ENCODE data around the gene KCTD6. TPM values are rescaled to one million over a fixed set of nuclear protein-coding genes. Genes with fewer than 3 reads are reported as not detected.

The KCTD6 gene
- polyA plus RNA-seq, 2 donors = 9.2 to 11.2 TPM

DNA sequence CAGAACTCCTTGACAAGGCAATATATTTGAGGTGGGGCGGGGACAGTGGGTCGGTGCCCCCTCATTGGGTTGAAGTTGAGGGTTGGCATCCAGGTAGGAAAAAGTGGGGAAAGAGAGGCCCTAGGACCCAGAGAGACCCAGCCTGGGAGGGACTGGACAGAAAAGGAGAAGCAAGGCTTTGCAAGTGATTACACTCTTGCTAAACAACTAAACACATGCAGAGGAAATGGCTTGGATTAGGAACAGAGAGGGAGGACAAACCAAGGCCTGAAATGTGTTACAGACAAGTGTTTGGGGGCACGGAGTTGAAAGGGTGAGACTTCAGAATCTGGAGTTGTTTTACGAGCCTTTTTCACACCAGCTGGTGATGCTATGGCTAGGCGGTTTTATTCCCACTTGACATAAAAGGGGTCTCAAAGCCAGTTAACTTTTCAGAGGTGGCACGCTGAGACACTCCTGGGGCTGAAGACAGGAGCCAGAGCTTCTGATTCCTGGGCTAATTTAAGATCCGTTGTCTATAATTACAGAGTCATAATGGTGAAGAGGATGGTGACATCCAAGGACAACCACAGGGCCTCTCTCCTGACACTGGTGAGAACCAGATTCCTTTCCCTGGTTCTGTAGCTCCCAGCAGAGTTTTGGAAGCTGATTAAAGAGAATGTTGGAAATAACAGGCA, 7.7 kb upstream of the KCTD6 start:
- H3K4me3 ChIP-seq (ENCODE audit: low read depth in 1 of 2, low read length in 2 of 2) = no peak overlapping the region
- peaks cover 0 to 10% of the 10 kb centered on the region in 2 donors for H3K4me1 ChIP-seq (ENCODE audit: control insufficient read depth in 2 of 2, insufficient read depth in 2 of 2, low read length in 1 of 2)
- WGBS, 2 donors = 74 to 76% methylated on average over 7 of the region's 7 CpGs
- no peaks in the 10 kb centered on the region for H3K36me3 ChIP-seq (ENCODE audit: control insufficient read depth in 2 of 2, insufficient read depth in 2 of 2, low read length in 1 of 2)
- no peaks in the 10 kb centered on the region for H3K27me3 ChIP-seq (ENCODE audit: control insufficient read depth in 1 of 2, insufficient read depth in 2 of 2, low read length in 2 of 2)
- H3K9me3 ChIP-seq (ENCODE audit: control insufficient read depth in 2 of 2, insufficient read depth in 1 of 2, low read depth in 1 of 2, low read length in 1 of 2) = peaks cover 0 to 5% of the 10 kb centered on the region in 2 donors
- H3K27ac ChIP-seq (ENCODE audit: low read depth in 2 of 2, low read length in 1 of 2) = no peak overlapping the region

DNA sequence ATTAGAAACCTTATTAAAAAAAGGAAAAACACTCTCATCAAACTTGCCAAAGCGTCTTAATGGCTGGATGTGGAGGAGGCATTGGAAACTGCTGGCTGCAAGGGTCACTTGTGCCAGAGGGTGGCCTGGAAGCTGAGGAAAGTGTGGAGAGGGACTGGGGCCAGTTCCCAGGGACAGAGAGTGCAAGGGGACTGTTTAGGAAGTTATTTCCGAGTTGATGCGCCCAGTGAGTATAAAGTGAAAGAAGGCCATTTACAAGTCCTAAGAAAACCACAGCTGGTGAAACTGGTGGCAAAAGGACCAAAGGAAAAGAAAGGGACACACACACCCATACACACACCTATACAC, 7.2 kb upstream of the KCTD6 start:
- H3K4me1 ChIP-seq (ENCODE audit: control insufficient read depth in 2 of 2, insufficient read depth in 2 of 2, low read length in 1 of 2) = peaks cover 0 to 10% of the 10 kb centered on the region in 2 donors
- WGBS, 2 donors = 76 to 86% methylated on average over 3 of the region's 3 CpGs
- no peak overlapping the region for H3K27ac ChIP-seq (ENCODE audit: low read depth in 2 of 2, low read length in 1 of 2)
- H3K4me3 ChIP-seq (ENCODE audit: low read depth in 1 of 2, low read length in 2 of 2) = no peak overlapping the region
- no peaks in the 10 kb centered on the region for H3K36me3 ChIP-seq (ENCODE audit: control insufficient read depth in 2 of 2, insufficient read depth in 2 of 2, low read length in 1 of 2)
- H3K27me3 ChIP-seq (ENCODE audit: control insufficient read depth in 1 of 2, insufficient read depth in 2 of 2, low read length in 2 of 2) = no peaks in the 10 kb centered on the region
- peaks cover 0 to 5% of the 10 kb centered on the region in 2 donors for H3K9me3 ChIP-seq (ENCODE audit: control insufficient read depth in 2 of 2, insufficient read depth in 1 of 2, low read depth in 1 of 2, low read length in 1 of 2)

DNA sequence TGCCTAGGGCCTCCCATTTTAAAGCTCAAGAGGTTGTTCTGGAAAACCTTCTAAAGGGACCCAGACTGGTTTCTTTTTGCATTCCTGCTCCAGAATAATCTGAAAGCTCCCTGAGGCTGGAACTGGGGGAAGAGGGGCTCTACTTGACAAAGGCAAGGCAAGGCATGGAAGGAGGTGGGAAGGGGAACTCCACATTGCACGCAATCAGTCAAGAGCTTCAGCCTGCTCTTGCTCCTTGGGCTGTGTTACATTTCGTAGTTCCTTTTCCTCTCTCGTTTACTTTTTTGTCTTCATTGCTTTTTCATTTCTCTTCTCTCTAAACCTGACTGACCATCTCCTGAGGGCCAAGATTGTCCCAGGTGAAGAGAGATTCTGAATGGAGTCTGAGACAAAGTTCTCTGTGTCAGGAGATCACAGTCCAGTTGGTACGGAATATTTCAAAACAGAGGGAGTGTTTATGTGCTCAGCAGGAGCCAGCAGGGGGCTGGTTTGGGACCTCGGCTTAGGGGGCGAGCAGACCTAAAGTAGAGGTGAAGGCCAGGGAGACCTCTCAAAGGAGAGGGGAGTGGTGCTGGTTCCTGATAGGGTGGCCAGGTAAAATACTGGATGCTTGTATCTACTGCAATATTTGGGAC, 6.0 kb upstream of the KCTD6 start:
- Histone ChIP-seq H3K27ac (ENCODE audit: low read depth in 2 of 2, low read length in 1 of 2) (no peak overlapping the region), H3K27me3 (ENCODE audit: control insufficient read depth in 1 of 2, insufficient read depth in 2 of 2, low read length in 2 of 2) (no peaks in the 10 kb centered on the region), H3K4me3 (ENCODE audit: low read depth in 1 of 2, low read length in 2 of 2) (no peak overlapping the region), H3K9me3 (ENCODE audit: control insufficient read depth in 2 of 2, insufficient read depth in 1 of 2, low read depth in 1 of 2, low read length in 1 of 2) (peaks cover 0 to 2% of the 10 kb centered on the region in 2 donors), H3K36me3 (ENCODE audit: control insufficient read depth in 2 of 2, insufficient read depth in 2 of 2, low read length in 1 of 2) (no peaks in the 10 kb centered on the region), H3K4me1 (ENCODE audit: control insufficient read depth in 2 of 2, insufficient read depth in 2 of 2, low read length in 1 of 2) (peaks cover 1 to 12% of the 10 kb centered on the region in 2 donors)
- 83 to 90% methylated on average over 6 of the region's 6 CpGs for WGBS, 2 donors

DNA sequence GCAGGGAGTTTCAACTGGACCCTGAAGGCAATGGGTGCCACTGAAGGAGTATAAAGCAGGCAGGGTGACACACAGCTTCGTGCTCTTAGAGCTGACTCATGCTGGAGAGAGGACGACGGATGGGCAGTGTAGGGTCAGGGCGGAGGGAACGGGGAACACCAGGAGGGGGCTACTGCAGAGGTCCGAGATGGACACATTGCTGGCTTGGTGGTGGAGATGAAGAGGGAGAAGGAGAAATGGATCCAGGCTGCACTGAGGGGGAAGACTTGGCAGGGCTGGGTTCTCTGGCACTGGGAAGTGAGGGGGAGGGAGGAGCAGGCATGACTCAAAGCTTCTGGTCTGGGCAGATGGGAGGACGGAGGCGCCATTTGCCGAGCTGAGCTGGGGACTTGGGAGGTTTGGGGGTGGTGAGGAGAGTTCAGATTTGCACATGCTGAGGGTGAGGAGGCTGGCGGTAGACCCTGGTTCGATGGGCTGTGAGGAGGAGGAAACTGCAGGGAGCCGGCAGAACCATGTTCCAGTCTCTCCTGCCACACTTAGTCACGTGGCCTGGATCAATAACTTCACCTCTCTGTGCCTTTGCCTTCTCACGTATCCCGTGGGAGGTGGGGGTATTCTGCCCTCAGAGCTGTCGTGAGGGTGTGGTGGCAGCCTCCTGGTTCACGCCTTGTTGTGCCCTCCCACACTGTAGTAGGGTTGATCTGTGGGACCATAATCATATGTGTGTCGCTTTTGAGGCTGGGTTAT, 4.6 kb upstream of the KCTD6 start:
- no peaks in the 10 kb centered on the region for H3K36me3 ChIP-seq (ENCODE audit: control insufficient read depth in 2 of 2, insufficient read depth in 2 of 2, low read length in 1 of 2)
- H3K4me3 ChIP-seq (ENCODE audit: low read depth in 1 of 2, low read length in 2 of 2) = peak overlapping the region in 1 of 2 donors; percentile 15
- peak overlapping the region in 1 of 2 donors; percentile 35 for H3K27ac ChIP-seq (ENCODE audit: low read depth in 2 of 2, low read length in 1 of 2)
- WGBS, 2 donors = 53 to 58% methylated on average over 18 of the region's 18 CpGs
- H3K4me1 ChIP-seq (ENCODE audit: control insufficient read depth in 2 of 2, insufficient read depth in 2 of 2, low read length in 1 of 2) = peaks cover 3 to 16% of the 10 kb centered on the region in 2 donors
- H3K27me3 ChIP-seq (ENCODE audit: control insufficient read depth in 1 of 2, insufficient read depth in 2 of 2, low read length in 2 of 2) = no peaks in the 10 kb centered on the region
- peaks cover 0 to 2% of the 10 kb centered on the region in 2 donors for H3K9me3 ChIP-seq (ENCODE audit: control insufficient read depth in 2 of 2, insufficient read depth in 1 of 2, low read depth in 1 of 2, low read length in 1 of 2)

DNA sequence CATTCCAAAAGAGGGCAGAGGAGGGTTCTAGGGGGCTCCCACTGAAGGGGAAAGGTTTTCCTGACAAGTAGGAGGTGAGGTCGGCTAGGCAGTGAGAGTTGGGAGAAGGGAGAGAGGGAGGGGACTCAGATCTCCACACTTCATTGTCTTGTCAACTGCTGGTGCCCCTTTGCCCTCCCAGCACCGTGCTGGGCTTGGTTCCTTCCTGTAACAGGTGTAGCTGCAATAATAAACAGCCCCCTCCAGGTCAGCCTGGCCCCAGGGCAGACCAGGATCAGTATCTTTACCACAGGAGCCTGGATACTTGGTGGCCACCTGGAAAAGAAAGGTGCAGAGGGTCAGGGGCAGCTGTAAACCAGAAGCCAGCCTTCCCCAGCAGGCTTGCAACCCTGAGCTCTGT, 2.9 kb upstream of the KCTD6 start:
- H3K36me3 ChIP-seq (ENCODE audit: control insufficient read depth in 2 of 2, insufficient read depth in 2 of 2, low read length in 1 of 2) = no peaks in the 10 kb centered on the region
- H3K27me3 ChIP-seq (ENCODE audit: control insufficient read depth in 1 of 2, insufficient read depth in 2 of 2, low read length in 2 of 2) = no peaks in the 10 kb centered on the region

DNA sequence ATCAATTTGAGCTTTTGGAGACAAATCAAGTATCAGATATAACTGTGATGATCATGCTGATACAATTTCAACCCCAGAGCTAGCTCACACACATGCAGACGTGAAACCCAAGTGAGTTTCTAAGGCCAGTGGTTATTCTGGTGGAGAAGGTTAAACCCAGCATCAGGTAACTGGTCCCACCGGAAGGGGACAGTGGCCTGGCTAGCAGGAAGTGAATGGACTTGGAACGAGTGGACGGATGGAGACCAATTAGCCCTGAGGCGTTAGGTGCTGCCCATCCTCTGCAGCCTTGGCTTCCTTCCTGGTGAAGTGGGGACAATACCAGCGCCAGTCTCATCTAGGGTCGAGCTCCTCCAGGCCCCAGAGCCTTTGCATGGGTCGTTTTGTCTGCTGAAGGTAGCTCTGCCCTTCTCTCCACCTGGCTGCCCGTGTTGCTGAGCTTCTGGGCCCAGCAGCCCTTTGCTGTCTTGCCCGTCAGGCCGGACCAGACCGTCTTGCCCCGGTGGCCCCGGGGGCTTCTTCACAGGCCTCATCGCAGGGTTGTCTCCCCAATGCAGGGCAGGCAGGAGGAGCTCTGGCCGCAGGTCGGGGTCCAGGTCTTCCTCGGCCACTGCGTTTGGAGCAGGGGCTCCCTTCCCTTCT, 915 bp upstream of the KCTD6 start:
- WGBS, 2 donors = 72 to 74% methylated on average over 19 of the region's 19 CpGs
- peak overlapping the region; percentile 64 to 88 for H3K27ac ChIP-seq (ENCODE audit: low read depth in 2 of 2, low read length in 1 of 2)
- peak overlapping the region; percentile 47 to 89 for H3K4me3 ChIP-seq (ENCODE audit: low read depth in 1 of 2, low read length in 2 of 2)
- peaks cover 3 to 16% of the 10 kb centered on the region in 2 donors for H3K4me1 ChIP-seq (ENCODE audit: control insufficient read depth in 2 of 2, insufficient read depth in 2 of 2, low read length in 1 of 2)
- H3K36me3 ChIP-seq (ENCODE audit: control insufficient read depth in 2 of 2, insufficient read depth in 2 of 2, low read length in 1 of 2) = no peaks in the 10 kb centered on the region
- no peaks in the 10 kb centered on the region for H3K27me3 ChIP-seq (ENCODE audit: control insufficient read depth in 1 of 2, insufficient read depth in 2 of 2, low read length in 2 of 2)
- peaks cover 0 to 2% of the 10 kb centered on the region in 2 donors for H3K9me3 ChIP-seq (ENCODE audit: control insufficient read depth in 2 of 2, insufficient read depth in 1 of 2, low read depth in 1 of 2, low read length in 1 of 2)

More for the DNA sequence above, 2.9 kb upstream of the KCTD6 start:
- Histone ChIP-seq H3K4me3 (ENCODE audit: low read depth in 1 of 2, low read length in 2 of 2) (no peak overlapping the region), H3K9me3 (ENCODE audit: control insufficient read depth in 2 of 2, insufficient read depth in 1 of 2, low read depth in 1 of 2, low read length in 1 of 2) (peaks cover 0 to 2% of the 10 kb centered on the region in 2 donors), H3K4me1 (ENCODE audit: control insufficient read depth in 2 of 2, insufficient read depth in 2 of 2, low read length in 1 of 2) (peaks cover 3 to 16% of the 10 kb centered on the region in 2 donors), H3K27ac (ENCODE audit: low read depth in 2 of 2, low read length in 1 of 2) (no peak overlapping the region)
- 42 to 48% methylated on average over 2 of the region's 2 CpGs for WGBS, 2 donors

DNA sequence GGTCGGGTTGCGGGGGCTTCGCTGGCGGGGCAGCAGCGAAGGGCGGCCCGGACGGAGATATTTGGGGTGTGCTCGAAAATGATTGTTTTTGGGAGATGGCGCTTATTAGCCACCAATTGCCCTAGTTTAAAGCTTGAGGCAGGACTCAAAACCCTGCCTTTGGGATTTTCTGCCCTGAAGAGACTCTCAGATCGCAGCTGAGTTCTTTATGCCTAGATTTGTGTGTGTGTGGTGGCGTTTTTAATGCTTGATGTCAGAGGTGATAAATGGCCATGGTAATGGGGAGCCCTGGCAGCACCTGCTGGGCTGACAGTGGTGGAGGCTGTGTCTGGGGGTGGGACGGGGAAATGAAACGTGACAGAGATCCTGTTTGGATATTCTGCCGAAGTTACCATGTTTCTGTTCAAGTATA, 604 bp downstream of the KCTD6 start:
- peak overlapping the region; percentile 89 to 92 for H3K27ac ChIP-seq (ENCODE audit: low read depth in 2 of 2, low read length in 1 of 2)
- H3K4me3 ChIP-seq (ENCODE audit: low read depth in 1 of 2, low read length in 2 of 2) = peak overlapping the region; percentile 77 to 89
- H3K4me1 ChIP-seq (ENCODE audit: control insufficient read depth in 2 of 2, insufficient read depth in 2 of 2, low read length in 1 of 2) = peaks cover 3 to 9% of the 10 kb centered on the region in 2 donors
- no peaks in the 10 kb centered on the region for H3K36me3 ChIP-seq (ENCODE audit: control insufficient read depth in 2 of 2, insufficient read depth in 2 of 2, low read length in 1 of 2)
- WGBS, 2 donors = 1 to 3% methylated on average over 15 of the region's 15 CpGs
- H3K9me3 ChIP-seq (ENCODE audit: control insufficient read depth in 2 of 2, insufficient read depth in 1 of 2, low read depth in 1 of 2, low read length in 1 of 2) = peaks cover 0 to 1% of the 10 kb centered on the region in 2 donors
- H3K27me3 ChIP-seq (ENCODE audit: control insufficient read depth in 1 of 2, insufficient read depth in 2 of 2, low read length in 2 of 2) = no peaks in the 10 kb centered on the region

DNA sequence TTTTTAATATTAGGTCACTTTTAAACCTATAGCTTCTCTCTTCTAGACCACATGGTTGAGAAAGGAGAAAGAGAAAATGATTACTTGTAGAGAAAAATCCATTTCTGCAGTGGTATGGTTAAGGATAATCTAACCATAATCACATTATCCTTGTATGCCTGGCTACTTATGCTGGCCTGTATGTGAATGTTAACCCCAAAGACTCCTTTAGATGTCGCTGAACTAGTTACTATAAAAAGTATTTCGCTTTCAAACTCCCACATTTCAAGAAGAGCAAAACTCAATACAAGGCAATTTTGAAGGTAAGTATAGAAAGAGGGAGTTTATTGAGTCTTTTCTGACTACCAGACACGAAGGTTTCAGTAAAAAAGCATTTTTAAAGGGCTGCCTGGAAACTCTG, 2.2 kb downstream of the KCTD6 start:
- no peak overlapping the region for H3K27ac ChIP-seq (ENCODE audit: low read depth in 2 of 2, low read length in 1 of 2)
- peak overlapping the region in 1 of 2 donors; percentile 89 for H3K4me3 ChIP-seq (ENCODE audit: low read depth in 1 of 2, low read length in 2 of 2)
- H3K36me3 ChIP-seq (ENCODE audit: control insufficient read depth in 2 of 2, insufficient read depth in 2 of 2, low read length in 1 of 2) = no peaks in the 10 kb centered on the region
- WGBS, 2 donors = 44 to 59% methylated on average over 3 of the region's 3 CpGs
- peaks cover 3 to 6% of the 10 kb centered on the region in 2 donors for H3K4me1 ChIP-seq (ENCODE audit: control insufficient read depth in 2 of 2, insufficient read depth in 2 of 2, low read length in 1 of 2)
- no peaks in the 10 kb centered on the region for H3K9me3 ChIP-seq (ENCODE audit: control insufficient read depth in 2 of 2, insufficient read depth in 1 of 2, low read depth in 1 of 2, low read length in 1 of 2)
- no peaks in the 10 kb centered on the region for H3K27me3 ChIP-seq (ENCODE audit: control insufficient read depth in 1 of 2, insufficient read depth in 2 of 2, low read length in 2 of 2)

DNA sequence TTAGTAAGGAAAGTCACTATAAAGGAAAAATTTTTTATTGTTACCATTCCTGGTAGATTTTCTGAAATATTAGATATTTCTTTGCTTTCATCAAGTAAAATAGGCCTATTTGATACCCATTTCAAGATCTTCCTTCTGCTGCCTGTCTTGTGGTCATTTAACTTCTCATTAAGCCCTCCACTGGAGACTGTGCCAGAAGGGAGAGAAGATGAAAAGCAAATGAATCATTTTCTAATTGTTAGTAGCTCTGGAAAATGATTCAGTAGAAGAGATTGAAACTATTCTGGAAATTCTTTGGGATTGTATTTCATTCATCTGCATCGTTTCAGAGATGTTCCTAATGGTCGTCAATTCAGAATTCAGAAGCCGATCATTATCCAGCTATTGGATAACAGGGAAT, 3.2 kb downstream of the KCTD6 start:
- H3K4me1 ChIP-seq (ENCODE audit: control insufficient read depth in 2 of 2, insufficient read depth in 2 of 2, low read length in 1 of 2) = peaks cover 3 to 6% of the 10 kb centered on the region in 2 donors
- no peak overlapping the region for H3K27ac ChIP-seq (ENCODE audit: low read depth in 2 of 2, low read length in 1 of 2)
- H3K9me3 ChIP-seq (ENCODE audit: control insufficient read depth in 2 of 2, insufficient read depth in 1 of 2, low read depth in 1 of 2, low read length in 1 of 2) = no peaks in the 10 kb centered on the region
- no peaks in the 10 kb centered on the region for H3K36me3 ChIP-seq (ENCODE audit: control insufficient read depth in 2 of 2, insufficient read depth in 2 of 2, low read length in 1 of 2)
- H3K4me3 ChIP-seq (ENCODE audit: low read depth in 1 of 2, low read length in 2 of 2) = no peak overlapping the region
- H3K27me3 ChIP-seq (ENCODE audit: control insufficient read depth in 1 of 2, insufficient read depth in 2 of 2, low read length in 2 of 2) = no peaks in the 10 kb centered on the region
- 53 to 65% methylated on average over 3 of the region's 3 CpGs for WGBS, 2 donors
